ENCODE measurements around the gene CDK6. TPM values are rescaled to one million over a fixed set of nuclear protein-coding genes. Genes with fewer than 3 reads are reported as not detected.

CDK6 gene
- polyA plus RNA-seq, 2 of the 4 experiments (the other 2 are of a cell fraction) = 13.6 to 25.9 TPM

DNA sequence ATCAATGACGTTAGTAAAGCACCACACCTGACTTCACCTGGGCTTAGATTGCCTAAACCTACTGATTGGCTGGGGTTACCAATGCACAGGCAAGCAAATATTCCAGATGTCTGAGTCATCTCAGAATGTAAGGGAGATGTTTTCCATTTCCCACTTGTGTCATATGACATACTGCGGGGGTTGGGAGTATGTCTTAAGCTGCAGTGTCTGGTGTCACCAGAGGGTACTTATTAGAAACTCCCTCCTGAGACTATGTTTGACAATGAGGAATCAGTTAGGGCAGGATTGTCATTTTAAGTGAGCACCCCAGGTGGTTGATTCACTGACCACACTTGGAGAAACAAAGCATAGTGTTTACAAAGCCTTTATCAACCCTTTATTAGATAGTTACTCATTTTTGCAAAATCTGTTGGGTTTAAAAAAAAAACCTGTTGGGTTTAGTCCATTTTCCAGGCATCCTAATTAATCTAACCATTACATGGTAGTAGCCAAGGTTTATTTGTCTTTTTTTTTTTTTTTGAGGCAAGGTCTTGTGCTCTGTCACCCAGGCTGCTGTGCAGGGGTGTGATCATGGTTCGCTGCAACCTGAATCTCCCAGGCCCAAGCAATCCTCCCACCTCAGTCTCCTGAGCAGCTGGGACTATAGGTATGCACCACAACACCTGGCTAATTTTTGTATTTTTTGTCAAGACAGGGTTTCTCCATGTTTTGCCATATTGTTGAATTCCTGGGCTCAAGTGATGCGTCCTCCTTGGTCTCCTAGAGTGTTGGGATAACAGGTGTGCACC, 72.5 kb downstream of the CDK6 start:
- ChIA-PET CTCF (interaction anchor here (3.1 kb wide), 1 partner anchor 69 kb away, joined by 17 read pairs; no protein-coding TSS in a partner anchor), POLR2A (interaction anchor here (1.2 kb wide), 1 partner anchor 68 kb away, joined by 4 read pairs; no protein-coding TSS in a partner anchor)
- Histone ChIP-seq H3K4me2 (peak overlapping the region; percentile 64), H3K27ac (peak overlapping the region; percentile 82 to 84), H3K9me3 (no peaks in the 10 kb centered on the region), H3K4me1 (peaks cover 93% of the 10 kb centered on the region), H3K4me3 (0 out of 3 replicates have a peak overlapping the region, but pooled peaks have one; percentile 2)
- DNase-seq (ENCODE audit: low read depth in 1 of 2, low spot score in 1 of 2) = peak; percentile 78 to 92
- TF ChIP-seq POLR2AphosphoS2 (conservative IDR thresholded peaks at IDR 0.05; ENCODE audit: low read length) (no peak), HOXB5 (CRISPR knock-in tag; IDR thresholded peaks at IDR 0.05) (peak; percentile 68; the same call in 1 of the 2 replicates), ZFP36 (IDR thresholded peaks at IDR 0.05; ENCODE audit: borderline replicate concordance, partially characterized antibody) (no peak), RARB (CRISPR knock-in tag; IDR thresholded peaks at IDR 0.05) (no peak), NPAS2 (CRISPR knock-in tag; IDR thresholded peaks at IDR 0.05; ENCODE audit: borderline replicate concordance) (no peak), SMC3 (IDR thresholded peaks at IDR 0.05) (peak; percentile 25; the same call in 1 of the 3 replicates), PHF8 (IDR thresholded peaks at IDR 0.05; ENCODE audit: borderline replicate concordance, low read depth) (no peak), HES2 (IDR thresholded peaks at IDR 0.05) (no peak), FOSL2 (IDR thresholded peaks at IDR 0.05) (peak; percentile 74), FOSL2 (CRISPR knock-in tag; IDR thresholded peaks at IDR 0.05) (peak; percentile 92), JUN (IDR thresholded peaks at IDR 0.05) (peak in 1 of 2 experiments; percentile 63; a peak in 2 of 5 replicates), MAZ (IDR thresholded peaks at IDR 0.05; ENCODE audit: borderline replicate concordance, low read depth, low read length) (no peak), MAFK (IDR thresholded peaks at IDR 0.05; ENCODE audit: partially characterized antibody) (peak; percentile 85), ZNF302 (CRISPR knock-in tag; IDR thresholded peaks at IDR 0.05) (no peak), CEBPB (IDR thresholded peaks at IDR 0.05) (peak; percentile 39 to 64; a peak in 3 of 4 replicates), ATOH8 (CRISPR knock-in tag; IDR thresholded peaks at IDR 0.05; ENCODE audit: low read depth) (no peak), MAX (IDR thresholded peaks at IDR 0.05) (peak; percentile 47; the same call in 1 of the 2 replicates), FOSB (CRISPR knock-in tag; IDR thresholded peaks at IDR 0.05) (no peak), RAD21 (conservative IDR thresholded peaks at IDR 0.05 in 1 of 2, IDR thresholded peaks at IDR 0.05 in 1 of 2) (peak in 1 of 2 experiments; percentile 25; a peak in 1 of 5 replicates), CHD2 (IDR thresholded peaks at IDR 0.05; ENCODE audit: low read length, partially characterized antibody) (no peak), EP300 (IDR thresholded peaks at IDR 0.05) (peak; percentile 47 to 81; a peak in 3 of 5 replicates), NR3C1 (IDR thresholded peaks at IDR 0.05) (no peak), JUNB (IDR thresholded peaks at IDR 0.05) (peak; percentile 84), KDM1A (IDR thresholded peaks at IDR 0.05; ENCODE audit: low read depth) (no peak), HEYL (CRISPR knock-in tag; IDR thresholded peaks at IDR 0.05) (no peak), GATA3 (IDR thresholded peaks at IDR 0.05; ENCODE audit: borderline replicate concordance) (peak; percentile 74; the same call in 1 of the 2 replicates), ZC3H11A (IDR thresholded peaks at IDR 0.05) (no peak), FOXS1 (CRISPR knock-in tag; IDR thresholded peaks at IDR 0.05) (no peak)
- TF ChIP-seq, protein P1, sequence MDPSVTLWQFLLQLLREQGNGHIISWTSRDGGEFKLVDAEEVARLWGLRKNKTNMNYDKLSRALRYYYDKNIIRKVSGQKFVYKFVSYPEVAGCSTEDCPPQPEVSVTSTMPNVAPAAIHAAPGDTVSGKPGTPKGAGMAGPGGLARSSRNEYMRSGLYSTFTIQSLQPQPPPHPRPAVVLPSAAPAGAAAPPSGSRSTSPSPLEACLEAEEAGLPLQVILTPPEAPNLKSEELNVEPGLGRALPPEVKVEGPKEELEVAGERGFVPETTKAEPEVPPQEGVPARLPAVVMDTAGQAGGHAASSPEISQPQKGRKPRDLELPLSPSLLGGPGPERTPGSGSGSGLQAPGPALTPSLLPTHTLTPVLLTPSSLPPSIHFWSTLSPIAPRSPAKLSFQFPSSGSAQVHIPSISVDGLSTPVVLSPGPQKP (IDR thresholded peaks at IDR 0.05; ENCODE audit: low read depth, low read length) = no peak
- TF ChIP-seq, protein P2, sequence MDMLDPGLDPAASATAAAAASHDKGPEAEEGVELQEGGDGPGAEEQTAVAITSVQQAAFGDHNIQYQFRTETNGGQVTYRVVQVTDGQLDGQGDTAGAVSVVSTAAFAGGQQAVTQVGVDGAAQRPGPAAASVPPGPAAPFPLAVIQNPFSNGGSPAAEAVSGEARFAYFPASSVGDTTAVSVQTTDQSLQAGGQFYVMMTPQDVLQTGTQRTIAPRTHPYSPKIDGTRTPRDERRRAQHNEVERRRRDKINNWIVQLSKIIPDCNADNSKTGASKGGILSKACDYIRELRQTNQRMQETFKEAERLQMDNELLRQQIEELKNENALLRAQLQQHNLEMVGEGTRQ (IDR thresholded peaks at IDR 0.05) = peak; percentile 45; the same call in 1 of the 2 replicates
- no peak for FAIRE-seq
- 47% methylated on average over 4 of the region's 4 CpGs for WGBS (ENCODE audit: missing lambda C conversion rate)
- peak; percentile 71 to 79 for ATAC-seq

Data from A549 (cell line).